ENCODE data around the gene PDE7B. TPM values are rescaled to one million over a fixed set of nuclear protein-coding genes. Genes with fewer than 3 reads are reported as not detected.
A peak's percentile ranks its signal among the peaks of the same experiment; 100 is the strongest.
"Not testable (repeated sequence)": the region's sequence is repeated elsewhere in the genome, so short reads cannot be mapped to it uniquely, and the experiment has no call there.

The PDE7B gene
- total RNA-seq, 1 donor from 2014 or later = 16.3 TPM

- no peak for FAIRE-seq
Observed at GRCh38 chr6:136212608-136213007, 361.1 kb downstream of the PDE7B start.

GRCh38 chr6:136213012-136213539 is 361.6 kb downstream of the PDE7B start:
- DNase-seq (ENCODE audit: low spot score in 2 of 2) (no peak), FAIRE-seq (no peak)

More at GRCh38 chr6:136212608-136213007, 361.1 kb downstream of the PDE7B start:
- no peak for DNase-seq (ENCODE audit: low spot score in 2 of 2)

- DNase-seq (ENCODE audit: low spot score in 2 of 2) = no peak
- no peak for FAIRE-seq
Observed at GRCh38 chr6:136213853-136214252, 362.4 kb downstream of the PDE7B start.

GRCh38 chr6:136216503-136217401 is 365.3 kb downstream of the PDE7B start:
- no peak for FAIRE-seq

GRCh38 chr6:136224974-136225373 is 373.5 kb downstream of the PDE7B start:
- FAIRE-seq; DNase-seq (ENCODE audit: low spot score in 2 of 2): not testable (repeated sequence)

More at GRCh38 chr6:136216503-136217401, 365.3 kb downstream of the PDE7B start:
- no peak for DNase-seq (ENCODE audit: low spot score in 2 of 2)

GRCh38 chr6:136225496-136225895 is 374.0 kb downstream of the PDE7B start:
- no peak for FAIRE-seq

GRCh38 chr6:136226027-136226673 is 374.6 kb downstream of the PDE7B start:
- DNase-seq (ENCODE audit: low spot score in 2 of 2) (peak; percentile 14 to 41), FAIRE-seq (no peak)

More at GRCh38 chr6:136225496-136225895, 374.0 kb downstream of the PDE7B start:
- no peak for DNase-seq (ENCODE audit: low spot score in 2 of 2)

GRCh38 chr6:136226674-136227377 is 375.3 kb downstream of the PDE7B start:
- FAIRE-seq (no peak), DNase-seq (ENCODE audit: low spot score in 2 of 2) (no peak)

- DNase-seq (ENCODE audit: low spot score in 2 of 2) = no peak
- no peak for FAIRE-seq
Observed at GRCh38 chr6:136228814-136229213, 377.3 kb downstream of the PDE7B start.

- DNase-seq (ENCODE audit: low spot score in 2 of 2) = no peak
- FAIRE-seq = no peak
Observed at GRCh38 chr6:136230219-136230853, 378.8 kb downstream of the PDE7B start.

- no peak for DNase-seq (ENCODE audit: low spot score in 2 of 2)
- no peak for FAIRE-seq
Observed at GRCh38 chr6:136232701-136233100, 381.2 kb downstream of the PDE7B start.

GRCh38 chr6:136235233-136235564 is 383.7 kb downstream of the PDE7B start:
- no peak for FAIRE-seq
- no peak for DNase-seq (ENCODE audit: low spot score in 2 of 2)

- FAIRE-seq (no peak), DNase-seq (ENCODE audit: low spot score in 2 of 2) (no peak)
Observed at GRCh38 chr6:136236466-136237293, 385.2 kb downstream of the PDE7B start.

GRCh38 chr6:136244061-136244616 is 392.6 kb downstream of the PDE7B start:
- no peak for DNase-seq (ENCODE audit: low spot score in 2 of 2)
- no peak for FAIRE-seq
